Adipocyte (in vitro differentiated cells): ENCODE measurements around the gene BCL2L15.

Experiments
- DNase-seq: peaks from one replicate; pipeline ENCODE4 v3.0.0-alpha.2; 2015; ENCODE audit warnings: low read depth
- H3K27me3 ChIP-seq: replicated peaks from 2 replicates; pipeline ENCODE4 v1.7.0; 2013; ENCODE audit warnings: mild to moderate bottlenecking, low read length, moderate library complexity; ENCODE audit not compliant: control insufficient read depth, insufficient read depth
- H3K36me3 ChIP-seq: 2 replicates; pipeline ENCODE4 v1.7.0; 2013; ENCODE audit warnings: low read length, mild to moderate bottlenecking, moderate library complexity; ENCODE audit not compliant: control insufficient read depth, insufficient read depth, severe bottlenecking
- H3K4me1 ChIP-seq: 2 replicates; pipeline ENCODE4 v1.7.0; 2013; ENCODE audit warnings: mild to moderate bottlenecking, low read length, moderate library complexity; ENCODE audit not compliant: control insufficient read depth, insufficient read depth
- H3K4me3 ChIP-seq: 2 replicates; pipeline ENCODE4 v1.7.0; 2013; ENCODE audit warnings: mild to moderate bottlenecking, low read length, moderate library complexity
- H3K9ac ChIP-seq: 2 replicates; pipeline ENCODE4 v1.7.0; 2013; ENCODE audit warnings: mild to moderate bottlenecking, low read length, moderate library complexity
- H3K9me3 ChIP-seq: 2 replicates; pipeline ENCODE4 v1.7.0; 2013; ENCODE audit warnings: mild to moderate bottlenecking, low read length, moderate library complexity; ENCODE audit not compliant: control insufficient read depth

BCL2L15 gene

GRCh38 chr1:113928187-113928930 lies 41.0 kb upstream of the BCL2L15 start:
- H3K36me3 ChIP-seq: no peaks in the 10 kb centered on the region
- peak overlapping the region; percentile 95 for H3K9ac ChIP-seq
- H3K27me3 ChIP-seq: no peaks in the 10 kb centered on the region
- DNase-seq: peak; percentile 67
- H3K4me1 ChIP-seq: peaks cover 28% of the 10 kb centered on the region
- peak overlapping the region; percentile 93 for H3K4me3 ChIP-seq
- no peaks in the 10 kb centered on the region for H3K9me3 ChIP-seq

GRCh38 chr1:113924473-113924872 lies 37.1 kb upstream of the BCL2L15 start:
- Histone ChIP-seq H3K9me3 (no peaks in the 10 kb centered on the region), H3K4me3 (no peak overlapping the region), H3K4me1 (peaks cover 10% of the 10 kb centered on the region), H3K27me3 (no peaks in the 10 kb centered on the region), H3K9ac (no peak overlapping the region), H3K36me3 (no peaks in the 10 kb centered on the region)
- DNase-seq: no peak

- Histone ChIP-seq H3K4me3 (no peak overlapping the region), H3K36me3 (no peaks in the 10 kb centered on the region), H3K27me3 (no peaks in the 10 kb centered on the region), H3K4me1 (peaks cover 2% of the 10 kb centered on the region), H3K9ac (no peak overlapping the region), H3K9me3 (no peaks in the 10 kb centered on the region)
- DNase-seq: no peak
Observed at GRCh38 chr1:113922957-113923356, 35.6 kb upstream of the BCL2L15 start.

- Histone ChIP-seq H3K4me1 (peaks cover 3% of the 10 kb centered on the region), H3K27me3 (no peaks in the 10 kb centered on the region)
Observed at GRCh38 chr1:113918243-113918642, 30.9 kb upstream of the BCL2L15 start.

GRCh38 chr1:113917400-113918082 lies 30.2 kb upstream of the BCL2L15 start:
- Histone ChIP-seq H3K9ac (no peak overlapping the region), H3K27me3 (no peaks in the 10 kb centered on the region), H3K4me3 (no peak overlapping the region), H3K4me1 (peaks cover 10% of the 10 kb centered on the region), H3K9me3 (no peaks in the 10 kb centered on the region), H3K36me3 (no peaks in the 10 kb centered on the region)
- DNase-seq: peak; percentile 20

More at GRCh38 chr1:113918243-113918642, 30.9 kb upstream of the BCL2L15 start:
- no peaks in the 10 kb centered on the region for H3K36me3 ChIP-seq
- no peak overlapping the region for H3K9ac ChIP-seq
- H3K9me3 ChIP-seq: no peaks in the 10 kb centered on the region
- no peak overlapping the region for H3K4me3 ChIP-seq
- DNase-seq: no peak

GRCh38 chr1:113916974-113917373 lies 29.6 kb upstream of the BCL2L15 start:
- Histone ChIP-seq H3K4me3 (no peak overlapping the region), H3K36me3 (no peaks in the 10 kb centered on the region), H3K27me3 (no peaks in the 10 kb centered on the region), H3K4me1 (peaks cover 13% of the 10 kb centered on the region), H3K9me3 (no peaks in the 10 kb centered on the region), H3K9ac (no peak overlapping the region)
- no peak for DNase-seq

- DNase-seq: no peak
- no peaks in the 10 kb centered on the region for H3K9me3 ChIP-seq
- no peaks in the 10 kb centered on the region for H3K27me3 ChIP-seq
- H3K4me3 ChIP-seq: no peak overlapping the region
- peaks cover 13% of the 10 kb centered on the region for H3K36me3 ChIP-seq
- no peak overlapping the region for H3K9ac ChIP-seq
- H3K4me1 ChIP-seq: peaks cover 13% of the 10 kb centered on the region
Observed at GRCh38 chr1:113913887-113914664, 26.7 kb upstream of the BCL2L15 start.

- H3K4me3 ChIP-seq: peak overlapping the region; percentile 28
- H3K4me1 ChIP-seq: peaks cover 13% of the 10 kb centered on the region
- peak overlapping the region; percentile 17 for H3K9ac ChIP-seq
- no peak for DNase-seq
- H3K27me3 ChIP-seq: no peaks in the 10 kb centered on the region
- H3K9me3 ChIP-seq: no peaks in the 10 kb centered on the region
- peaks cover 21% of the 10 kb centered on the region for H3K36me3 ChIP-seq
Observed at GRCh38 chr1:113913312-113913668, 25.9 kb upstream of the BCL2L15 start.

- peak; percentile 34 for DNase-seq
- H3K4me3 ChIP-seq: peak overlapping the region; percentile 28
- no peaks in the 10 kb centered on the region for H3K27me3 ChIP-seq
- H3K4me1 ChIP-seq: peaks cover 13% of the 10 kb centered on the region
- peak overlapping the region; percentile 17 for H3K9ac ChIP-seq
- H3K9me3 ChIP-seq: no peaks in the 10 kb centered on the region
- H3K36me3 ChIP-seq: peaks cover 26% of the 10 kb centered on the region
Observed at GRCh38 chr1:113912594-113913311, 25.4 kb upstream of the BCL2L15 start.

GRCh38 chr1:113905435-113905861 lies 18.1 kb upstream of the BCL2L15 start:
- Histone ChIP-seq H3K4me1 (peaks cover 14% of the 10 kb centered on the region), H3K27me3 (no peaks in the 10 kb centered on the region), H3K4me3 (peak overlapping the region; percentile 89), H3K9ac (peak overlapping the region; percentile 92), H3K9me3 (no peaks in the 10 kb centered on the region), H3K36me3 (peaks cover 13% of the 10 kb centered on the region)
- DNase-seq: no peak
